Activated CD4-positive, alpha-beta T cell treated with anti-CD3 and anti-CD28 coated beads for 36 hours (primary cell): Measurements from ENCODE around the gene NTN5. TPM values are rescaled to one million over a fixed set of nuclear protein-coding genes. Genes with fewer than 3 reads are reported as not detected.

Source experiments
- ATAC-seq: fragments of 200-7000 bp; cut with Tn5 transposase; one replicate; pipeline ENCODE4 v1.10.0; 2021; ENCODE audit warnings: mild to moderate bottlenecking, moderate library complexity
- CTCF ChIA-PET: fragments of 350-600 bp; sonication (Branson Sonifier 250); formaldehyde crosslinking; loops from one replicate; lab custom pipeline; 2021; ENCODE audit warnings: antibody characterized with exemption; lab: Charles Lee
- POLR2A ChIA-PET: fragments of 350-600 bp; sonication (Branson Sonifier 250); formaldehyde crosslinking; loops from one replicate; lab custom pipeline; 2021; ENCODE audit warnings: antibody characterized with exemption, inconsistent platforms; lab: Charles Lee
- DNase-seq: peaks from one replicate; pipeline ENCODE4 v3.0.0-alpha.2; 2020
- H3K27ac Mint-ChIP-seq: one replicate; pipeline ENCODE4 v1.8.0; 2021; ENCODE audit warnings: mixed read lengths
- H3K27me3 Mint-ChIP-seq: one replicate; pipeline ENCODE4 v1.8.0; 2021; ENCODE audit warnings: mixed read lengths
- H3K36me3 Mint-ChIP-seq: one replicate; pipeline ENCODE4 v1.8.0; 2021; ENCODE audit warnings: low read depth, mixed read lengths
- H3K4me1 Mint-ChIP-seq: one replicate; pipeline ENCODE4 v1.8.0; 2021; ENCODE audit warnings: mixed read lengths
- H3K4me3 Mint-ChIP-seq: one replicate; pipeline ENCODE4 v1.8.0; 2021; ENCODE audit warnings: mild to moderate bottlenecking, moderate library complexity, mixed read lengths
- H3K9me3 Mint-ChIP-seq: one replicate; pipeline ENCODE4 v1.8.0; 2021; ENCODE audit warnings: low read depth, mixed read lengths
- intact Hi-C, 2 experiments: fragments of 100-400 bp; cut with DNase I in 1 of 2; cut with micrococcal nuclease in 1 of 2; formaldehyde crosslinking; loops; one replicate each; pipeline versions ENCODE4 v1.14.2 to v1.15.1; 2022 to 2024; cut with DNase I, micrococcal nuclease
- total RNA-seq, 2 experiments: library from RNA; stranded (reverse); gene quantifications; one replicate each; pipeline ENCODE4 v1.2.3, GENCODE V29; 2021

Gene NTN5
- total RNA-seq, 2 experiments from 2014 or later: 0.50 to 0.60 TPM

- ATAC-seq (no peak), DNase-seq (no peak)
- H3K27ac Mint-ChIP-seq: peak overlapping the region; percentile 97
- CTCF ChIA-PET: interaction anchor here (0.8 to 1.9 kb wide), 4 partner anchors 11 to 374 kb away, joined by 3 to 7 read pairs (median 4); partner anchors contain the start of gene RUVBL2
- H3K4me1 Mint-ChIP-seq: peaks cover 56% of the 10 kb centered on the region
- peaks cover 66% of the 10 kb centered on the region for H3K36me3 Mint-ChIP-seq
- intact Hi-C loops: loop anchor here (1.0 to 2.0 kb wide), 13 partner anchors 14 to 465 kb away; partner anchors contain the start of genes CA11 (in 1 of the 2), CYTH2 (in 1 of the 2), GRWD1 (in 1 of the 2) and GYS1 (in 1 of the 2)
- H3K27me3 Mint-ChIP-seq: no peaks in the 10 kb centered on the region
- H3K9me3 Mint-ChIP-seq: no peaks in the 10 kb centered on the region
- POLR2A ChIA-PET: interaction anchor here (1.0 to 1.3 kb wide), 9 partner anchors 9 to 256 kb away, joined by 3 to 9 read pairs (median 4); partner anchors contain the start of genes CA11, DBP, SYNGR4 and TMEM143
- peak overlapping the region; percentile 94 for H3K4me3 Mint-ChIP-seq
Measured at GRCh38 chr19:48619692-48620585, 52.9 kb downstream of the NTN5 start.

GRCh38 chr19:48618916-48619691 is 53.7 kb downstream of the NTN5 start, which contains the start of the genes RPL18 and SPHK2:
RPL18 (minus strand) TSS chr19:48619178; CDS start chr19:48619143, 35 bp downstream.
SPHK2 (plus strand) TSS chr19:48619506; CDS start chr19:48620515, 1,009 bp downstream.
- no peaks in the 10 kb centered on the region for H3K9me3 Mint-ChIP-seq
- peaks cover 48% of the 10 kb centered on the region for H3K4me1 Mint-ChIP-seq
- H3K4me3 Mint-ChIP-seq: peak within 1 kb of the TSS; percentile 94
- H3K27ac Mint-ChIP-seq: peak within 1 kb of the TSS; percentile 97
- ATAC-seq (peak; percentile 82), DNase-seq (peak; percentile 97)
- H3K27me3 Mint-ChIP-seq: no peaks in the 10 kb centered on the region
- ChIA-PET CTCF (interaction anchor here (0.6 to 1.9 kb wide), 6 partner anchors 10 to 375 kb away, joined by 3 to 7 read pairs (median 4); partner anchors contain the start of gene RUVBL2), POLR2A (interaction anchor here (0.5 to 1.3 kb wide), 11 partner anchors 9 to 1229 kb away, joined by 3 to 9 read pairs (median 4); partner anchors contain the start of genes CA11, DBP, SYNGR4 and TMEM143)
- H3K36me3 Mint-ChIP-seq: peaks cover 64% of the 10 kb centered on the region
- intact Hi-C loops: loop anchor here (1.0 to 2.0 kb wide), 13 partner anchors 15 to 466 kb away; partner anchors contain the start of genes CA11 (in 1 of the 2), CYTH2 (in 1 of the 2), GRWD1 (in 1 of the 2) and GYS1 (in 1 of the 2)

- peaks cover 59% of the 10 kb centered on the region for H3K36me3 Mint-ChIP-seq
- H3K27ac Mint-ChIP-seq: peak overlapping the region; percentile 97
- DNase-seq (no peak), ATAC-seq (no peak)
- ChIA-PET CTCF (interaction anchor here (0.6 to 1.9 kb wide), 3 partner anchors 10 to 375 kb away, joined by 3 to 7 read pairs (median 4); partner anchors contain the start of gene RUVBL2), POLR2A (interaction anchor here (1.0 to 1.3 kb wide), 11 partner anchors 10 to 255 kb away, joined by 3 to 9 read pairs (median 4); partner anchors contain the start of genes CA11, DBP, SYNGR4 and TMEM143)
- peaks cover 42% of the 10 kb centered on the region for H3K4me1 Mint-ChIP-seq
- peak overlapping the region; percentile 94 for H3K4me3 Mint-ChIP-seq
- no peaks in the 10 kb centered on the region for H3K27me3 Mint-ChIP-seq
- intact Hi-C loops: loop anchor here in 1 of 2 experiments (2.0 kb wide), 1 partner anchor 108 kb away; the partner anchor contains the start of gene LMTK3
- no peaks in the 10 kb centered on the region for H3K9me3 Mint-ChIP-seq
Measured at GRCh38 chr19:48618278-48618915, 54.4 kb downstream of the NTN5 start.

GRCh38 chr19:48617146-48617937 is 55.5 kb downstream of the NTN5 start:
- intact Hi-C loops: no loop called here
- ChIA-PET POLR2A (interaction anchor here (0.5 to 1.3 kb wide), 6 partner anchors 9 to 198 kb away, joined by 3 to 6 read pairs (median 3); no protein-coding TSS in a partner anchor), CTCF (interaction anchor here (0.6 kb wide), 1 partner anchor 225 kb away, joined by 3 read pairs; no protein-coding TSS in a partner anchor)
- no peak for ATAC-seq
- H3K4me3 Mint-ChIP-seq: peak overlapping the region; percentile 94
- no peak for DNase-seq
- peaks cover 55% of the 10 kb centered on the region for H3K36me3 Mint-ChIP-seq
- H3K4me1 Mint-ChIP-seq: peaks cover 37% of the 10 kb centered on the region
- no peaks in the 10 kb centered on the region for H3K27me3 Mint-ChIP-seq
- peak overlapping the region; percentile 97 for H3K27ac Mint-ChIP-seq
- no peaks in the 10 kb centered on the region for H3K9me3 Mint-ChIP-seq

- no peak for ATAC-seq
- peak overlapping the region; percentile 94 for H3K4me3 Mint-ChIP-seq
- H3K27me3 Mint-ChIP-seq: no peaks in the 10 kb centered on the region
- H3K36me3 Mint-ChIP-seq: peaks cover 50% of the 10 kb centered on the region
- H3K9me3 Mint-ChIP-seq: no peaks in the 10 kb centered on the region
- intact Hi-C loops: no loop called here
- ChIA-PET CTCF (interaction anchor here (0.5 kb wide), 1 partner anchor 26 kb away, joined by 3 read pairs; no protein-coding TSS in a partner anchor), POLR2A (interaction anchor here (0.6 to 1.4 kb wide), 8 partner anchors 8 to 506 kb away, joined by 3 to 6 read pairs (median 3); partner anchors contain the start of gene PLA2G4C)
- H3K4me1 Mint-ChIP-seq: peaks cover 32% of the 10 kb centered on the region
- H3K27ac Mint-ChIP-seq: peak overlapping the region; percentile 97
- DNase-seq: no peak
Measured at GRCh38 chr19:48616491-48617056, 56.2 kb downstream of the NTN5 start.

GRCh38 chr19:48616041-48616436 is 56.8 kb downstream of the NTN5 start:
- H3K36me3 Mint-ChIP-seq: peaks cover 47% of the 10 kb centered on the region
- peaks cover 30% of the 10 kb centered on the region for H3K4me1 Mint-ChIP-seq
- H3K27ac Mint-ChIP-seq: peak overlapping the region; percentile 97
- ChIA-PET CTCF (interaction anchor here (0.5 kb wide), 1 partner anchor 26 kb away, joined by 3 read pairs; no protein-coding TSS in a partner anchor), POLR2A (interaction anchor here (0.7 to 1.5 kb wide), 8 partner anchors 8 to 505 kb away, joined by 3 to 6 read pairs (median 3); partner anchors contain the start of gene PLA2G4C)
- ATAC-seq (no peak), DNase-seq (no peak)
- peak overlapping the region; percentile 94 for H3K4me3 Mint-ChIP-seq
- H3K27me3 Mint-ChIP-seq: no peaks in the 10 kb centered on the region
- intact Hi-C loops: no loop called here
- no peaks in the 10 kb centered on the region for H3K9me3 Mint-ChIP-seq

GRCh38 chr19:48615231-48616040 is 57.4 kb downstream of the NTN5 start:
- H3K36me3 Mint-ChIP-seq: peaks cover 47% of the 10 kb centered on the region
- peak overlapping the region; percentile 6 for H3K4me3 Mint-ChIP-seq

GRCh38 chr19:48614436-48615230 is 58.2 kb downstream of the NTN5 start, which contains the start of gene FAM83E:
FAM83E (minus strand) TSS chr19:48615076; CDS start chr19:48613372, 1,704 bp downstream.
- no peak for ATAC-seq
- no peaks in the 10 kb centered on the region for H3K9me3 Mint-ChIP-seq
- H3K4me1 Mint-ChIP-seq: peaks cover 22% of the 10 kb centered on the region
- peak; percentile 42 for DNase-seq
- intact Hi-C loops: no loop called here
- ChIA-PET POLR2A (interaction anchor here (0.6 to 2.4 kb wide), 7 partner anchors 9 to 121 kb away, joined by 3 to 7 read pairs (median 4); no protein-coding TSS in a partner anchor), CTCF (interaction anchor here (0.6 to 0.7 kb wide), 2 partner anchors 98 to 343 kb away, joined by 4 read pairs; no protein-coding TSS in a partner anchor)
- H3K27ac Mint-ChIP-seq: peak within 1 kb of the TSS; percentile 25
- peaks cover 40% of the 10 kb centered on the region for H3K36me3 Mint-ChIP-seq
- no peaks in the 10 kb centered on the region for H3K27me3 Mint-ChIP-seq
- H3K4me3 Mint-ChIP-seq: peak within 1 kb of the TSS; percentile 6

More at GRCh38 chr19:48615231-48616040, 57.4 kb downstream of the NTN5 start:
- intact Hi-C loops: no loop called here
- H3K27me3 Mint-ChIP-seq: no peaks in the 10 kb centered on the region
- peak overlapping the region; percentile 13 for H3K27ac Mint-ChIP-seq
- no peak for ATAC-seq
- peaks cover 30% of the 10 kb centered on the region for H3K4me1 Mint-ChIP-seq
- POLR2A ChIA-PET: interaction anchor here (0.6 to 1.5 kb wide), 6 partner anchors 9 to 122 kb away, joined by 3 to 5 read pairs (median 3); no protein-coding TSS in a partner anchor
- no peaks in the 10 kb centered on the region for H3K9me3 Mint-ChIP-seq
- CTCF ChIA-PET: no interaction called here
- no peak for DNase-seq
